Measurements from ENCODE around the gene RUSF1. TPM values are rescaled to one million over a fixed set of nuclear protein-coding genes. Genes with fewer than 3 reads are reported as not detected.
"Not testable (repeated sequence)": the region's sequence is repeated elsewhere in the genome, so short reads cannot be mapped to it uniquely, and the experiment has no call there.

RUSF1 gene
- 20.8 and 21.0 TPM in 2 replicates for total RNA-seq (2014; rRNA removed; shearing (Covaris generic))

GRCh38 chr16:31507929-31508705, at the start of gene RUSF1:
Gene RUSF1, minus strand, starts transcription at chr16:31508391. Its CDS starts 18 bp downstream, at chr16:31508373.
- H3K4me3 ChIP-seq = peak within 1 kb of the TSS; percentile 100
- no peaks in the 10 kb centered on the region for H3K4me1 ChIP-seq
- peak; percentile 89 to 90 for DNase-seq
- peak within 1 kb of the TSS; percentile 96 for H3K27ac ChIP-seq
- peaks cover 3% of the 10 kb centered on the region; the same call in 1 of the 2 replicates for H3K36me3 ChIP-seq
- H3K9me3 ChIP-seq (replicated peaks) = no peaks in the 10 kb centered on the region
- H3K27me3 ChIP-seq = no peaks in the 10 kb centered on the region

GRCh38 chr16:31542763-31543162, 34.6 kb upstream of the RUSF1 start:
- no peak overlapping the region for H3K27ac ChIP-seq
- H3K4me3 ChIP-seq = no peak overlapping the region
- H3K9me3 ChIP-seq (replicated peaks) = no peaks in the 10 kb centered on the region
- H3K36me3 ChIP-seq = no peaks in the 10 kb centered on the region
- no peaks in the 10 kb centered on the region for H3K4me1 ChIP-seq
- no peak for DNase-seq
- H3K27me3 ChIP-seq = no peaks in the 10 kb centered on the region

GRCh38 chr16:31539762-31540161, 31.6 kb upstream of the RUSF1 start:
- not testable (repeated sequence) for H3K4me3 ChIP-seq; H3K36me3 ChIP-seq; H3K27me3 ChIP-seq; H3K27ac ChIP-seq; H3K9me3 ChIP-seq (replicated peaks); DNase-seq; H3K4me1 ChIP-seq

- H3K4me1 ChIP-seq; H3K36me3 ChIP-seq; DNase-seq; H3K4me3 ChIP-seq; H3K9me3 ChIP-seq (replicated peaks); H3K27ac ChIP-seq; H3K27me3 ChIP-seq: not testable (repeated sequence)
Measured at GRCh38 chr16:31538243-31538598, 30.0 kb upstream of the RUSF1 start.

GRCh38 chr16:31537362-31538242, 29.4 kb upstream of the RUSF1 start:
- no peaks in the 10 kb centered on the region for H3K36me3 ChIP-seq
- no peak overlapping the region for H3K27ac ChIP-seq
- H3K9me3 ChIP-seq (replicated peaks) = no peaks in the 10 kb centered on the region
- no peaks in the 10 kb centered on the region for H3K27me3 ChIP-seq
- H3K4me3 ChIP-seq = peak overlapping the region; percentile 39
- no peaks in the 10 kb centered on the region for H3K4me1 ChIP-seq
- peak; percentile 23 to 29 for DNase-seq

GRCh38 chr16:31536804-31537361, 28.7 kb upstream of the RUSF1 start:
- no peak overlapping the region for H3K27ac ChIP-seq
- no peaks in the 10 kb centered on the region for H3K36me3 ChIP-seq
- H3K4me1 ChIP-seq = no peaks in the 10 kb centered on the region
- no peak overlapping the region for H3K4me3 ChIP-seq
- no peaks in the 10 kb centered on the region for H3K27me3 ChIP-seq
- DNase-seq = no peak
- H3K9me3 ChIP-seq (replicated peaks) = no peaks in the 10 kb centered on the region

GRCh38 chr16:31535737-31536136, 27.5 kb upstream of the RUSF1 start:
- no peaks in the 10 kb centered on the region for H3K9me3 ChIP-seq (replicated peaks)
- H3K36me3 ChIP-seq = no peaks in the 10 kb centered on the region
- no peak overlapping the region for H3K4me3 ChIP-seq
- no peaks in the 10 kb centered on the region for H3K27me3 ChIP-seq
- no peaks in the 10 kb centered on the region for H3K4me1 ChIP-seq
- DNase-seq = no peak
- H3K27ac ChIP-seq = no peak overlapping the region

GRCh38 chr16:31532896-31533295, 24.7 kb upstream of the RUSF1 start:
- Histone ChIP-seq H3K4me3 (no peak overlapping the region), H3K27me3 (no peaks in the 10 kb centered on the region), H3K4me1 (no peaks in the 10 kb centered on the region), H3K27ac (no peak overlapping the region), H3K9me3 (replicated peaks) (no peaks in the 10 kb centered on the region), H3K36me3 (no peaks in the 10 kb centered on the region)
- DNase-seq = no peak

GRCh38 chr16:31532120-31532519, 23.9 kb upstream of the RUSF1 start:
- Histone ChIP-seq H3K27me3 (no peaks in the 10 kb centered on the region), H3K36me3 (no peaks in the 10 kb centered on the region), H3K4me3 (no peak overlapping the region), H3K9me3 (replicated peaks) (no peaks in the 10 kb centered on the region), H3K4me1 (no peaks in the 10 kb centered on the region), H3K27ac (no peak overlapping the region)
- DNase-seq = no peak

GRCh38 chr16:31531096-31531495, 22.9 kb upstream of the RUSF1 start:
- no peaks in the 10 kb centered on the region for H3K9me3 ChIP-seq (replicated peaks)
- no peaks in the 10 kb centered on the region for H3K36me3 ChIP-seq
- no peaks in the 10 kb centered on the region for H3K4me1 ChIP-seq
- DNase-seq = no peak
- no peak overlapping the region for H3K4me3 ChIP-seq
- no peaks in the 10 kb centered on the region for H3K27me3 ChIP-seq
- no peak overlapping the region for H3K27ac ChIP-seq

GRCh38 chr16:31530405-31530804, 22.2 kb upstream of the RUSF1 start:
- no peaks in the 10 kb centered on the region for H3K4me1 ChIP-seq
- no peak overlapping the region for H3K4me3 ChIP-seq
- DNase-seq = no peak
- no peak overlapping the region for H3K27ac ChIP-seq
- H3K36me3 ChIP-seq = no peaks in the 10 kb centered on the region
- no peaks in the 10 kb centered on the region for H3K27me3 ChIP-seq
- no peaks in the 10 kb centered on the region for H3K9me3 ChIP-seq (replicated peaks)

GRCh38 chr16:31529937-31530312, 21.7 kb upstream of the RUSF1 start:
- H3K4me3 ChIP-seq = no peak overlapping the region
- H3K36me3 ChIP-seq = no peaks in the 10 kb centered on the region
- no peaks in the 10 kb centered on the region for H3K4me1 ChIP-seq
- H3K27me3 ChIP-seq = no peaks in the 10 kb centered on the region
- H3K9me3 ChIP-seq (replicated peaks) = no peaks in the 10 kb centered on the region
- no peak for DNase-seq
- no peak overlapping the region for H3K27ac ChIP-seq

GRCh38 chr16:31529108-31529936, 21.1 kb upstream of the RUSF1 start:
- no peak for DNase-seq
- Histone ChIP-seq H3K27ac (no peak overlapping the region), H3K36me3 (no peaks in the 10 kb centered on the region), H3K4me1 (no peaks in the 10 kb centered on the region), H3K4me3 (no peak overlapping the region), H3K27me3 (no peaks in the 10 kb centered on the region), H3K9me3 (replicated peaks) (no peaks in the 10 kb centered on the region)

- H3K9me3 ChIP-seq (replicated peaks) = no peaks in the 10 kb centered on the region
- no peak overlapping the region for H3K27ac ChIP-seq
- H3K27me3 ChIP-seq = no peaks in the 10 kb centered on the region
- no peaks in the 10 kb centered on the region for H3K4me1 ChIP-seq
- no peak for DNase-seq
- no peaks in the 10 kb centered on the region for H3K36me3 ChIP-seq
- H3K4me3 ChIP-seq = no peak overlapping the region
Measured at GRCh38 chr16:31528523-31529107, 20.4 kb upstream of the RUSF1 start.

Data from SJCRH30 (cell line).